Fibroblast of pulmonary artery (primary cell): ENCODE results near the gene CCDC8.

Experiments used
- DNase-seq: peaks from one replicate; pipeline ENCODE4 v3.0.0-alpha.2; 2010; ENCODE audit warnings: low read depth
- H3K4me3 ChIP-seq: replicated peaks from 2 replicates; pipeline ENCODE4 v1.5.1; 2011; ENCODE audit warnings: low read depth, mild to moderate bottlenecking, control low read depth, low read length, moderate library complexity
- CTCF ChIP-seq: IDR thresholded peaks from 2 replicates; pipeline ENCODE4 v1.5.1; 2011; ENCODE audit warnings: mild to moderate bottlenecking, control low read depth, low read length, inconsistent platforms; ENCODE audit errors: missing control alignments

CCDC8 gene

DNA sequence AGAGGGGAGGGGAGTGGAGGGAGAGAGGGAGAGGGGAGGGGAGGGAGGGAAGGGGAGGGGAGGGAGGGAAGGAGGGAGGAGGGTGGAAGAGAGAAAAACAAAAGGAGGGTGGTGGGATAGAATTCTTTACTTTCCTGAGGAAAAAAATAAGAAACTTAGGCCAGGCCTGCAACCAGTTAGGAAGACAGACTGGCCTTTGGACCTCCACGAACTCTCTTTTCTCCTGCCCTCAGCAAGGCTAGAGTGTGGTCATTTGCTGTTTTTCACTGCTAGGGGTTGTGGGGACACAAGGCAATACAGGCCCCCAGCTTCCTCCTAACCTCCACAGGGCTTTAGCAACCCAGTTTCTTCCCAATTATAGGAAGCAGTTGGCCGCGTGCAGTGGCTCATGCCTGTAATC, 4.2 kb downstream of the CCDC8 start:
- TF ChIP-seq CTCF, result no peak
- H3K4me3 ChIP-seq, result no peak overlapping the region
- no peak for DNase-seq

DNA sequence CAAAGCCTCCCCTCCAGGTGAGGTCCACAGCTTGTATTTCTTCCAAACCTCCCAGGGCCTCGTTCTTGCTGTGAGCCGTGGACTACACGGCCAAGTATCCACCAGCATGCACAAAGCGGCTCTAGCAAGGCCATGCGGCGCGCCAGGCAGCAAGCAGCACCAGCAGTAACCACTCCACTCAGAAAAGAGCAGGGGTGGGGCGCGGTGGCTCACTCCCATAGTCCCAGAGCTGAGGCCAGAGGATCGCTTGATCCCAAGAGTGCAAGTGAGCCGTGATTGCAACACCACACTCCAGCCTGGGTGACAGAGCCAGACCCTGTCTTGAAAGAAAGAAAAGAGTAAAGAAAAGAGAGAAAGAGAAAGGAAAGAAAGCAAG, 4.7 kb downstream of the CCDC8 start:
- no peak overlapping the region for H3K4me3 ChIP-seq

GRCh38 chr19:46407856-46408663, 5.3 kb downstream of the CCDC8 start:
- no peak for TF ChIP-seq CTCF

More for the DNA sequence above, 4.7 kb downstream of the CCDC8 start:
- no peak for TF ChIP-seq CTCF
- DNase-seq, result peak; percentile 62

DNA sequence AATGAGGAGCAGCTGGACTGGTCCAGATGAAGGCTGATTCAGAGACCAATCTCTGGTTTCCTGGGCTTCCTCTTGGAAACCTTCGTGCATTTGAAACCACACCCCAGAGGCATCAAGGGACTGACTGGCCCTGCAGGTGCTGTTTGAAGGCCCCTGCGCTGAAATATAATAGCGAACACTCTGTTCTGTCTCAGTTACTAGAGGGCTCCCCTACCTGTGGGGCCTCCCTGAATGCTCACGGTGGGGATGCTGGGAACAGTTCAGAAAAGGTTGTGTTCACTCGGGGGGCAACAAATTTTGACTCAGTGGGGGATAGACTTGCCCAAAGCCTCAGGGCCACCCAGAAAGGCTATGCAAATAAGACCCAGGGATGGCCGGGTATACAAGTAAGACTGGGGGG, 6.4 kb downstream of the CCDC8 start:
- H3K4me3 ChIP-seq, result no peak overlapping the region
- TF ChIP-seq CTCF, result no peak
- DNase-seq, result no peak

More at GRCh38 chr19:46407856-46408663, 5.3 kb downstream of the CCDC8 start:
- DNase-seq, result no peak
- H3K4me3 ChIP-seq, result no peak overlapping the region

DNA sequence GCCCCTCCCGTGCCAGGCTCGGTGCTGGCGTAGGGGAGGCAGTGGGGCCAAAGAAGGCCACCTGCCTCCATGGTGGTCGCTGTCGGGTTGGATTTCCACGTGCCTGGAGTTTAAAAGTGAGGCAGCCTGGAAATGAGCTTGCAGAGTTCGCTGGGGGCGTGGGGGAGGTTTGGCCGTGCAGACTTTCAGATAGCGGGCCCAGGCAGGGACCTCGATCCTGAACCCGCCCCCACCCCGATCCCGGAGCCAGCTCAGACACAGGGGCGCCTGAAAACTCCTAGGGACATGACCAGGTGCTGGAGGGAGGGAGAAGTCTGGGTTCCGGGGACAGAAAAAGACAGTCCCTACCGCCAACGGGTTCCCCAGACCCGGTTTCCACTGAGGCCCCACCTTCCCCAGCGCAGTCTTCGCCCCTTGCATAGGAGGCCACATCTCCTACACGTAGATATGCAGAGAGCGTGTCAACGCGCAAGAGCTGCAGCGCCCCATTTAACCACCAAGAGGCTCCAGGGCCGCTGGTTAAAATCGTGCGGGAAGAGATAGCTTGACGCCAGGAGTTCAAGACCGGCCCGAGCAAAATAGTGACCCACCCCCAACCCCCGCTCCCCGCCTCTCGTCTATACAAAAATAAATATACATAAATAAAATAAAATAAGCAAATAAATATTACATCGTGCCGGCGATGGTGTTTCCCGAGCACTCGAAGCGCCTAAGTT, 8.5 kb downstream of the CCDC8 start:
- TF ChIP-seq CTCF, result peak; percentile 27
- peak; percentile 63 for DNase-seq
- H3K4me3 ChIP-seq, result no peak overlapping the region

GRCh38 chr19:46404055-46404752, 9.2 kb downstream of the CCDC8 start:
- no peak for TF ChIP-seq CTCF
- DNase-seq, result peak; percentile 41
- peak overlapping the region; percentile 29 for H3K4me3 ChIP-seq
